H1 (cell line): ENCODE data around the gene VPS13D.

Source experiments
- CREB1 ChIP-seq: IDR thresholded peaks from 2 replicates; pipeline ENCODE4 v1.6.1; 2012; ENCODE audit warnings: inconsistent platforms
- CTBP2 ChIP-seq: IDR thresholded peaks from 2 replicates; pipeline ENCODE4 v1.7.0; 2011; ENCODE audit warnings: borderline replicate concordance, mild to moderate bottlenecking, moderate library complexity, mixed read lengths, low read length; ENCODE audit not compliant: insufficient read depth, insufficient read length
- CTCF ChIP-seq, 3 experiments: IDR thresholded peaks; 1 replicate in 2 of 3; 2 replicates in 1 of 3; pipeline versions ENCODE4 v1.5.1 to v1.6.1; 2011; ENCODE audit warnings: low read length in 3 of 3, mild to moderate bottlenecking in 3 of 3, inconsistent platforms in 2 of 3, low read depth in 1 of 3, moderate library complexity in 1 of 3; ENCODE audit not compliant: insufficient read depth in 1 of 3; ENCODE audit errors: control extremely low read depth in 1 of 3
- RAD21 ChIP-seq, 2 experiments: IDR thresholded peaks in 1 of 2; conservative IDR thresholded peaks in 1 of 2; 2 replicates each; pipeline ENCODE4 v1.6.1; 2011; ENCODE audit warnings: low read depth in 2 of 2, low read length in 2 of 2, improper control_type of control experiment in 1 of 2, inconsistent platforms in 1 of 2, mild to moderate bottlenecking in 1 of 2, moderate library complexity in 1 of 2
- SAP30 ChIP-seq: fragments of 300-600 bp; sonication (generic); IDR thresholded peaks from 2 replicates; pipeline ENCODE4 v1.7.1; 2012; ENCODE audit warnings: low read length, moderate library complexity, mild to moderate bottlenecking, inconsistent platforms; ENCODE audit not compliant: insufficient read depth, insufficient replicate concordance
- SIN3A ChIP-seq, 2 experiments: IDR thresholded peaks in 1 of 2; conservative IDR thresholded peaks in 1 of 2; 2 replicates each; pipeline ENCODE4 v1.6.1; 2011 to 2012; ENCODE audit warnings: low read length in 2 of 2, improper control_type of control experiment in 1 of 2, low read depth in 1 of 2, mild to moderate bottlenecking in 1 of 2

- TF ChIP-seq SAP30: no peak
- no peak for TF ChIP-seq CTCF (IDR thresholded peaks at IDR 0.05; ENCODE audit: control extremely low read depth in 1 of 3, insufficient read depth in 1 of 3, low read depth in 1 of 3, low read length in 3 of 3)
- TF ChIP-seq SIN3A (conservative IDR thresholded peaks at IDR 0.05 in 1 of 2, IDR thresholded peaks at IDR 0.05 in 1 of 2; ENCODE audit: low read depth in 1 of 2, low read length in 2 of 2): no peak
- no peak for TF ChIP-seq CTBP2
- no peak for TF ChIP-seq CREB1
- no peak for TF ChIP-seq RAD21 (IDR thresholded peaks at IDR 0.05 in 1 of 2, conservative IDR thresholded peaks at IDR 0.05 in 1 of 2; ENCODE audit: low read depth in 2 of 2, low read length in 2 of 2)
Measured at GRCh38 chr1:12542138-12542465, 312.3 kb downstream of the VPS13D start.
